GM10847 (cell line): ENCODE results near the gene PSMC3.

ENCODE experiments used
- POLR2A ChIP-seq: IDR thresholded peaks from 2 replicates; pipeline ENCODE4 v1.6.1; 2011; ENCODE audit not compliant: insufficient read length; ENCODE audit errors: extremely low read depth

The PSMC3 gene

GRCh38 chr11:47433157-47433556 is 6.9 kb upstream of the PSMC3 start:
- TF ChIP-seq POLR2A: no peak

GRCh38 chr11:47431356-47432083 is 5.3 kb upstream of the PSMC3 start:
- no peak for TF ChIP-seq POLR2A

- TF ChIP-seq POLR2A: no peak
Observed at GRCh38 chr11:47430524-47430923, 4.3 kb upstream of the PSMC3 start.

GRCh38 chr11:47425611-47426010 is 628 bp downstream of the PSMC3 start:
- no peak for TF ChIP-seq POLR2A

GRCh38 chr11:47418454-47419259 is 7.6 kb downstream of the PSMC3 start:
- TF ChIP-seq POLR2A: no peak

- no peak for TF ChIP-seq POLR2A
Observed at GRCh38 chr11:47417712-47418111, 8.5 kb downstream of the PSMC3 start.

- TF ChIP-seq POLR2A: no peak
Observed at GRCh38 chr11:47415949-47416472, 10.2 kb downstream of the PSMC3 start.

GRCh38 chr11:47415091-47415854 is 11.0 kb downstream of the PSMC3 start:
- TF ChIP-seq POLR2A: no peak

GRCh38 chr11:47414685-47415070 is 11.6 kb downstream of the PSMC3 start:
- no peak for TF ChIP-seq POLR2A

GRCh38 chr11:47413908-47414684 is 12.1 kb downstream of the PSMC3 start:
- no peak for TF ChIP-seq POLR2A

- no peak for TF ChIP-seq POLR2A
Observed at GRCh38 chr11:47413351-47413750, 12.9 kb downstream of the PSMC3 start.

- TF ChIP-seq POLR2A: no peak
Observed at GRCh38 chr11:47411884-47412746, 14.1 kb downstream of the PSMC3 start.

- TF ChIP-seq POLR2A: no peak
Observed at GRCh38 chr11:47410370-47411264, 15.6 kb downstream of the PSMC3 start.
